Measurements from ENCODE around the gene BAMBI. TPM values are rescaled to one million over a fixed set of nuclear protein-coding genes. Genes with fewer than 3 reads are reported as not detected.

Gene BAMBI
- total RNA-seq, 4 donors from 2014 or later: 6.4 to 18.3 (median 14.0) TPM

DNA sequence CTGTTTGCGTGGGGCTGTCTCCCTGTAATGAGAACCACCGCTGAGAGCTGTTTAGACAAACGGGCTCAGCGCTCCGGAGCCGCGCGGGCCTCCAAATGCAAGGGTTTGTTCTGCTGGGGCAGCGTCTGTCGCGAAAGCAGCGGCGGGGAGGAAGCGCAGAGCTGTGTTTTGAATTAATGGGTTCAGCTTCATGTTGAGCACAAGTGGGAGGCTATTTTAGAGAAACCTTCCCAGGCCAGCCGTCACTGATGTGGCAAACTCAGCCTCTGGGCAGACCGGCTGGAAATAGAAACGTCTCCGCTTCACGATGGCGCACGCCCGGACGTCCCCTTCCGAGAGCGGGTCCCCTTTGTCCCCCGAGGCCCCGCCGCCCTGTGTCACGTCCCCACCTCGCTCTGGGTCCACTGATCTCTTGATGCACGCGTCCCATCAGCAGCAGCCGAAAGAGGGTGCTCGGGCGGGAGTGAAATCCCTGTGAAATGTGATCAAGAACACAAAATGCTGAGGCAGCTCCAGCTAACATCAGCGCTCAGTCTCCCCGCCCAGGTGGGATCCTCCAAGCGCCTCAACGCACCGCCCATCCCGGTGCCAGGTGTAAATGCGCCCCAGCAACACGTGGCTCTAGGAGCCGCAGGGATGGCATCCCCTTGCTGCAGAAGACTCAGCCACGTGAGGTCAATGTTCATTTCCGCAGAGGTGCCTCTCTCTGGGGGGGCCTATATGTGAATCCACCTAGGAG is 44.9 kb downstream of the BAMBI start:
- intact Hi-C loops (cut with DNase I; ENCODE audit: low total_unique reads): no loop called here
- Histone ChIP-seq H3K4me3 (peak overlapping the region; percentile 29 to 55), H3K27me3 (no peaks in the 10 kb centered on the region), H3K36me3 (no peaks in the 10 kb centered on the region), H3K27ac (peak overlapping the region; percentile 58 to 78), H3K4me1 (no peaks in the 10 kb centered on the region), H3K9me3 (no peaks in the 10 kb centered on the region)
- TF ChIP-seq POLR2A (IDR thresholded peaks at IDR 0.05): no peak
- TF ChIP-seq, protein P1, sequence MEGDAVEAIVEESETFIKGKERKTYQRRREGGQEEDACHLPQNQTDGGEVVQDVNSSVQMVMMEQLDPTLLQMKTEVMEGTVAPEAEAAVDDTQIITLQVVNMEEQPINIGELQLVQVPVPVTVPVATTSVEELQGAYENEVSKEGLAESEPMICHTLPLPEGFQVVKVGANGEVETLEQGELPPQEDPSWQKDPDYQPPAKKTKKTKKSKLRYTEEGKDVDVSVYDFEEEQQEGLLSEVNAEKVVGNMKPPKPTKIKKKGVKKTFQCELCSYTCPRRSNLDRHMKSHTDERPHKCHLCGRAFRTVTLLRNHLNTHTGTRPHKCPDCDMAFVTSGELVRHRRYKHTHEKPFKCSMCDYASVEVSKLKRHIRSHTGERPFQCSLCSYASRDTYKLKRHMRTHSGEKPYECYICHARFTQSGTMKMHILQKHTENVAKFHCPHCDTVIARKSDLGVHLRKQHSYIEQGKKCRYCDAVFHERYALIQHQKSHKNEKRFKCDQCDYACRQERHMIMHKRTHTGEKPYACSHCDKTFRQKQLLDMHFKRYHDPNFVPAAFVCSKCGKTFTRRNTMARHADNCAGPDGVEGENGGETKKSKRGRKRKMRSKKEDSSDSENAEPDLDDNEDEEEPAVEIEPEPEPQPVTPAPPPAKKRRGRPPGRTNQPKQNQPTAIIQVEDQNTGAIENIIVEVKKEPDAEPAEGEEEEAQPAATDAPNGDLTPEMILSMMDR (IDR thresholded peaks at IDR 0.05): no peak
- DNase-seq: peak; percentile 52 to 57

- intact Hi-C loops (cut with DNase I; ENCODE audit: low total_unique reads): no loop called here
These were observed 51.0 kb downstream of the BAMBI start for GRCh38 chr10:28728366-28728765.

DNA sequence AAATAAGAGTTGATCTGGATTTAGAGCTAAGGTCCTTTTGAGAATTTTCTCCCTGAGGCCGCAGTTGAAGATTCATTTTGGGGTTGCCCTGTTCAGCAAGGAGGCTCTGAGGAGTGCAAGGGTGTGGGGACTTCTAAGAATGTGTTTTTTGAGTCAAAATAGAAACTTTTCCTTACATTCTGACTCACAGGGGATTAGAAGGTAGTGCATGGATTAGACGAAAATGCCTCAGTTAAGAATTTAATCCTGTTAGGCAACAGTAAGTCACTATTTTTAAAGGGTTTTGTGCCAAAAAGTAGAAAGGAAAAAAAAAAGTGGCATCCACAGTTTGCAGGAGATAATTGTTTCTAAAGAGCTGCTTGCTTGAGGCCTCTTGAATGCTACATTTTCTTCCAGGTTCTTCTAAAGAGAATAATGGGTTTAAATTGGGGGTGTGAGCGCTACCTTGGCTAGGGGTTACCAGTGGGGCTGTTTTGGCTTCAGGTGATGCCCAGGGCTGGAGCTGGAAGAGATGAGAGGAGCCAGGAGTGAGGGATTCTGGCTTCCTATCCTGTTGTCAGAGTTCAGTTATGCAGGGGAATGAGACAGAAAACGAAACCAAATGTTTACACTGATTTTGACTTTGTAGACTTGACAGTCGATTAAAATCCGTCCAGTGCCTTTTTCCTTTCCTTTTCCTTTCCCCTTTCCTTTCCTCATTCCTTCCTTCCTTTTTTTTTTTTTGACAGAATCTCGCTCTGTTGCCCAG is 52.9 kb downstream of the BAMBI start:
- Histone ChIP-seq H3K36me3 (no peaks in the 10 kb centered on the region), H3K4me3 (no peak overlapping the region), H3K9me3 (peaks cover 0 to 5% of the 10 kb centered on the region in 2 donors), H3K27me3 (no peaks in the 10 kb centered on the region), H3K27ac (peak overlapping the region; percentile 59 to 67), H3K4me1 (no peaks in the 10 kb centered on the region)
- no peak for TF ChIP-seq POLR2A (IDR thresholded peaks at IDR 0.05)
- TF ChIP-seq, protein P1 (IDR thresholded peaks at IDR 0.05): no peak
- no peak for DNase-seq
- intact Hi-C loops (cut with DNase I; ENCODE audit: low total_unique reads): no loop called here

More at GRCh38 chr10:28728366-28728765, 51.0 kb downstream of the BAMBI start:
- TF ChIP-seq, protein P1 (IDR thresholded peaks at IDR 0.05): no peak
- TF ChIP-seq POLR2A (IDR thresholded peaks at IDR 0.05): no peak
- H3K36me3 ChIP-seq: no peaks in the 10 kb centered on the region
- H3K4me1 ChIP-seq: no peaks in the 10 kb centered on the region
- no peaks in the 10 kb centered on the region for H3K9me3 ChIP-seq
- H3K4me3 ChIP-seq: no peak overlapping the region
- H3K27ac ChIP-seq: no peak overlapping the region
- no peaks in the 10 kb centered on the region for H3K27me3 ChIP-seq
- no peak for DNase-seq

- Histone ChIP-seq H3K36me3 (no peaks in the 10 kb centered on the region), H3K4me1 (no peaks in the 10 kb centered on the region), H3K27me3 (no peaks in the 10 kb centered on the region), H3K4me3 (no peak overlapping the region), H3K9me3 (peaks cover 0 to 5% of the 10 kb centered on the region in 2 donors), H3K27ac (no peak overlapping the region)
- intact Hi-C loops (cut with DNase I; ENCODE audit: low total_unique reads): no loop called here
- TF ChIP-seq POLR2A (IDR thresholded peaks at IDR 0.05): no peak
- TF ChIP-seq, protein P1 (IDR thresholded peaks at IDR 0.05): no peak
- DNase-seq: no peak
These were observed 54.8 kb downstream of the BAMBI start for GRCh38 chr10:28732091-28732490.

Small RNA genes lying within 50 kb of the gene (small RNA-seq; reads per million reads assigned to genes)
- gene RNU4ATAC6P: not detected
- not detected for gene RNU6-1067P

Other genes with a start within 250 kb of the BAMBI start
- 100 to 1,000 TPM in 2 of 4 donors, 10 to 100 TPM in 2; 54.4 to 175 (median 90.4) TPM for gene WAC, start 144.4 kb upstream of the BAMBI start, total RNA-seq

Data from uterus (tissue), 4 donors.